Activated T-cell treated with anti-CD3 and anti-CD28 coated beads, Interleukin-2, amount 50 U/mL, for 4 hours (primary cell): ENCODE measurements around the gene ZNF761. TPM values are rescaled to one million over a fixed set of nuclear protein-coding genes. Genes with fewer than 3 reads are reported as not detected.
"Not testable (repeated sequence)": the region's sequence is repeated elsewhere in the genome, so short reads cannot be mapped to it uniquely, and the experiment has no call there.

Experiments
- ATAC-seq, 2 donors: fragments of 200-7000 bp; cut with Tn5 transposase; one replicate each; pipeline ENCODE4 v1.10.0; 2021
- DNase-seq: peaks from one replicate; pipeline ENCODE4 v3.0.0-alpha.2; 2020
- H3K27me3 Mint-ChIP-seq: one replicate; pipeline ENCODE4 v1.8.0; 2021; ENCODE audit warnings: low read depth, mixed read lengths
- H3K36me3 Mint-ChIP-seq: one replicate; pipeline ENCODE4 v1.8.0; 2022; ENCODE audit warnings: mixed read lengths; ENCODE audit not compliant: insufficient read depth
- H3K4me1 Mint-ChIP-seq: one replicate; pipeline ENCODE4 v1.8.0; 2021; ENCODE audit warnings: low read depth, mixed read lengths
- H3K4me3 Mint-ChIP-seq: one replicate; pipeline ENCODE4 v1.8.0; 2021; ENCODE audit warnings: mild to moderate bottlenecking, moderate library complexity, mixed read lengths
- H3K9me3 Mint-ChIP-seq: one replicate; pipeline ENCODE4 v1.8.0; 2021; ENCODE audit warnings: mixed read lengths
- total RNA-seq, 3 donors: library from RNA; stranded (reverse); gene quantifications; one replicate each; pipeline ENCODE4 v1.2.1, GENCODE V29; 2021

ZNF761 gene
- total RNA-seq, result 1 to 10 TPM; 7.8 to 9.0 (median 8.4) TPM

DNA sequence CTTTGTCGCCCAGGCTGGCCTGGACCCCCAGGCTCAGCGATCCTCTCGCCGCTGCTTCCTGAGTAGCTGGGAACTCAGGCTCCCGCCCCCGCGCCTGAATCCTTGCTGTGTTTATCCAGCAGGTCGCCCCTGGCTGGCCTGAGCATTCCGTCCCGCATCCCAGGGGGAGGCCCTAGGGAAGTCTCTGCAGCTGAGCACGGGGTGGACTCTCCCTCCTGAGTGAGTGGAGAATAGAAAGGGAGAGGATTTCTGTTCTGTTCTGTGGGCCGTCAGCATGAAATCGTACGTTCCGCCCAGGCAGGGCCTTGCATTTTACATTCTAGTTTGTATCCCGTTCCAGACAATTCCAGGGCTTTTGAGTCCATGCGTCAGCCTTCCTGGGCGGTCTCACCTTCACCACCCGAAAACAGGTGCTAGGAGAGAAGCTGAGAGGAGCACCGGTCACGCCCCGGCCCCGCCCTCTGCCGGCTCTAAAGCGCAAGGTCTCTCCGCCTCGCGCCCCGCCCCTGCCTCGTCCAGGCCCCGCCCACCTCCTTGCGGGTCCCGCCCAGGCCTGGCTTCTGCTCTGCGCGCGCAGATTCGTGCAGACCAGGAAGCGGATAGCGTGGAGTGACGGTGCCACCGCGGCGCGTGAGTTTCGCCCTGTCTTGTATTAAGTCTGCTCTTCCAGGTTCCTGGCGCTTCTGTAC is at the start of gene ZNF761:
Gene ZNF761, plus strand, starts transcription at position 586 of the 689 bp plus-strand sequence. CDS start 15,285 bp downstream, outside the sequence.
- Mint-ChIP-seq H3K36me3 (peaks cover 31% of the 10 kb centered on the region), H3K27me3 (no peaks in the 10 kb centered on the region), H3K9me3 (peaks cover 6% of the 10 kb centered on the region), H3K4me1 (peaks cover 31% of the 10 kb centered on the region), H3K4me3 (peak within 1 kb of the TSS; percentile 97)
- ATAC-seq (peak; percentile 99 to 100), DNase-seq (peak; percentile 99)

GRCh38 chr19:53388168-53388567 is 43.6 kb upstream of the ZNF761 start:
- no peak overlapping the region for H3K4me3 Mint-ChIP-seq
- no peaks in the 10 kb centered on the region for H3K4me1 Mint-ChIP-seq
- peaks cover 32% of the 10 kb centered on the region for H3K36me3 Mint-ChIP-seq
- peaks cover 41% of the 10 kb centered on the region for H3K9me3 Mint-ChIP-seq
- no peaks in the 10 kb centered on the region for H3K27me3 Mint-ChIP-seq
- DNase-seq, result no peak
- no peak for ATAC-seq

GRCh38 chr19:53388904-53389303 is 42.9 kb upstream of the ZNF761 start:
- H3K4me3 Mint-ChIP-seq, result no peak overlapping the region
- no peaks in the 10 kb centered on the region for H3K4me1 Mint-ChIP-seq
- DNase-seq, result no peak
- H3K36me3 Mint-ChIP-seq, result peaks cover 27% of the 10 kb centered on the region
- H3K9me3 Mint-ChIP-seq, result peaks cover 37% of the 10 kb centered on the region
- no peak for ATAC-seq
- no peaks in the 10 kb centered on the region for H3K27me3 Mint-ChIP-seq

GRCh38 chr19:53389571-53389970 is 42.2 kb upstream of the ZNF761 start:
- H3K4me3 Mint-ChIP-seq, result no peak overlapping the region
- no peaks in the 10 kb centered on the region for H3K27me3 Mint-ChIP-seq
- DNase-seq (no peak), ATAC-seq (no peak)
- peaks cover 35% of the 10 kb centered on the region for H3K9me3 Mint-ChIP-seq
- peaks cover under 1% of the 10 kb centered on the region for H3K4me1 Mint-ChIP-seq
- H3K36me3 Mint-ChIP-seq, result peaks cover 26% of the 10 kb centered on the region

DNA sequence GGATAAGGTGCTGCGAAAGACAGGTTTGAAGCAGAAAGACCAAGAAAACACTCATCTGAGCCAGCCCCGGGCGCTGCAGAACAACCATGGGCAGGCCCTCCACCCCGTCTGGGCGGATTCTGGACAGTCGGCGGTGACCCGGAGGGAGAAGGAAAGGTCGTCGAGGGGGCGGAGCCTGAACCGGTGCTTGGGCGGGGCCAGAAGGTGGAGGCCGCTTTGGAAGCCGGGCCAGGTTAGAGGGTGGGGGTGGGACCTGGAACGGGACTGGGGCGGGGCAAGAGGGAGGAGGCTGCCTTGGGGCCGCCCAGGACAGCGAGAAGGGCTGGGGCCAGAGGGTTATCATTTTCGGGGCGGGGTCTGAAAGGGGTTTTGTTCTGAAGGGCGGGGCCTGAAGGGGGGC is 41.8 kb upstream of the ZNF761 start:
- DNase-seq (no peak), ATAC-seq (no peak)
- Mint-ChIP-seq H3K36me3 (peaks cover 22% of the 10 kb centered on the region), H3K9me3 (peaks cover 31% of the 10 kb centered on the region), H3K4me1 (peaks cover 4% of the 10 kb centered on the region), H3K4me3 (no peak overlapping the region), H3K27me3 (no peaks in the 10 kb centered on the region)

- Mint-ChIP-seq H3K4me3 (peak overlapping the region; percentile 97), H3K27me3 (no peaks in the 10 kb centered on the region), H3K4me1 (peaks cover 30% of the 10 kb centered on the region), H3K9me3 (peaks cover 7% of the 10 kb centered on the region), H3K36me3 (peaks cover 14% of the 10 kb centered on the region)
- ATAC-seq, result no peak
- no peak for DNase-seq
Observed at GRCh38 chr19:53394522-53394973, 37.2 kb upstream of the ZNF761 start.

- DNase-seq (peak; percentile 98), ATAC-seq (peak; percentile 98 to 99)
- H3K4me3 Mint-ChIP-seq, result peak within 1 kb of the TSS; percentile 97
- H3K36me3 Mint-ChIP-seq, result peaks cover 15% of the 10 kb centered on the region
- H3K9me3 Mint-ChIP-seq, result peaks cover 6% of the 10 kb centered on the region
- peaks cover 30% of the 10 kb centered on the region for H3K4me1 Mint-ChIP-seq
- H3K27me3 Mint-ChIP-seq, result no peaks in the 10 kb centered on the region
Observed at GRCh38 chr19:53394974-53395839, 36.6 kb upstream of the ZNF761 start, which contains the start of gene ZNF765. Gene ZNF765, plus strand, starts transcription at chr19:53395149. Its CDS starts 2,867 bp downstream, at chr19:53398016.

DNA sequence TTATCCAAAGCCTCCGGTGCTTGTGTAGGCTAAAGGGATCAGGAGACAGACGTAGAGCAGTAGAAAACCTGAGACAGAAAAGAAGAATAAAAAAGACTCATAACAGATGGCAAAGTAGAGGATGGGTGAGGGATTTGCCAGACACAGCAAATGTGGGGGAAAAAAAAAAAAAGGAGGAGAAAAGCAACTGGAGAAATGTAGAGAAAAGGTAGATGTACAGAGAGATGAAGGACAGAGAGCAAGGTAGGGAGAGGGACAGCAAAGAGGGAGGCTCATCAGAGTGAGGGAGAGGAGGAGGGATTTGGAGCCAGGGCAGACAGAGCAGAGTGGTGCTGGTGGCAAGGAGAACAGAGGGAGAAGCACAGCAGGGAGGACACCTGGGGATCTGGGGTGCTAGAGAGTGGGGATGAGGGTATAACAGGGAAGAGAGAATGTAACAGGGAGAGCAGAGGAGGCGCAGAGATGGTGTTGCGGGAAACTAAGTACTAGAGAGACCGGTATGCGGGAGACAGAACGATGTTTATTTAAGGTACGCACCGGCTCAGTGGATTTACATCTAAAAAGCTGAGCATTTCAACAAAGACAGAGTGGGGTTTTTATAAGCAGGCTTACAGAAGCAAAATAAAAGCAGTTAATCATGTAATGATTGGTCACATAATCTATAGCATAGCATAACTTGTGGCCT is 35.8 kb upstream of the ZNF761 start:
- not testable (repeated sequence) for H3K27me3 Mint-ChIP-seq, ATAC-seq, H3K9me3 Mint-ChIP-seq, DNase-seq
- H3K4me1 Mint-ChIP-seq, result peaks cover 30% of the 10 kb centered on the region
- peaks cover 21% of the 10 kb centered on the region for H3K36me3 Mint-ChIP-seq
- H3K4me3 Mint-ChIP-seq, result peak overlapping the region; percentile 97

- no peaks in the 10 kb centered on the region for H3K27me3 Mint-ChIP-seq
- peak overlapping the region; percentile 97 for H3K4me3 Mint-ChIP-seq
- ATAC-seq (no peak), DNase-seq (no peak)
- peaks cover 25% of the 10 kb centered on the region for H3K36me3 Mint-ChIP-seq
- peaks cover 8% of the 10 kb centered on the region for H3K9me3 Mint-ChIP-seq
- H3K4me1 Mint-ChIP-seq, result peaks cover 30% of the 10 kb centered on the region
Observed at GRCh38 chr19:53396525-53396868, 35.3 kb upstream of the ZNF761 start.

- ATAC-seq, H3K27me3 Mint-ChIP-seq, H3K4me3 Mint-ChIP-seq, H3K9me3 Mint-ChIP-seq, DNase-seq: not testable (repeated sequence)
- Mint-ChIP-seq H3K36me3 (peaks cover 39% of the 10 kb centered on the region), H3K4me1 (peaks cover 30% of the 10 kb centered on the region)
Observed at GRCh38 chr19:53397918-53398317, 33.9 kb upstream of the ZNF761 start.

DNA sequence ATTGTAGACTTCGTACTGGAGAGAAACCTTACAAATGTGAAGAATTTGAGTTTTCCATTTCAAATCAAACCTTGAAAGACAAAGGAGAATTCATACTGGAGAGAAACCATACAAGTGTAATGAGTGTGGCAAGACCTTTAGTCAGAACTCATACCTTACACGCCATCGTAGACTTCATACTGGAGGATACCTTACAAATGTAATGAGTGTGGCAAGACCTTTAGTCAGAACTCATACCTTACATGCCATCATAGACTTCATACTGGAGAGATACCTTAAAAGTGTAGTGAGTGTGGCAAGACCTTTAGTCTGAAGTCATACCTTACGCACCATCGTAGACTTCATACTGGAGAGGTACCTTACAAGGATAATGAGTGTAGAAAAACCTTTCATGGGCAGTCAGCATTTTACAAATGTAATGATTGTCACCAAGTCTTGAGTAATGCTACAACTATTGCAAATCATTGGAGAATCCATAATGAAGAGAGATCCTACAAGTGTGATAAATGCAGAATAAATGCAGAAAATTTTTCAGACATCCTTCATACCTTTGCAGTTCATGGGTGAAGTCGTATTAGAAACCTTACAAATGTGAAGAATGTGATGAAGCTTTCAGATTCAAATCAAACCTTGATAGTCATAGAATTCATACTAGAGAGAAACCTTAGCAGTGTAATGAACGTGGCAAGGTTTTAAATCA is 22.1 kb upstream of the ZNF761 start:
- no peaks in the 10 kb centered on the region for H3K4me1 Mint-ChIP-seq
- no peak overlapping the region for H3K4me3 Mint-ChIP-seq
- DNase-seq (no peak), ATAC-seq (no peak)
- no peaks in the 10 kb centered on the region for H3K27me3 Mint-ChIP-seq
- peaks cover 55% of the 10 kb centered on the region for H3K9me3 Mint-ChIP-seq
- H3K36me3 Mint-ChIP-seq, result peaks cover 61% of the 10 kb centered on the region

- not testable (repeated sequence) for ATAC-seq, H3K4me3 Mint-ChIP-seq, H3K27me3 Mint-ChIP-seq, H3K36me3 Mint-ChIP-seq, DNase-seq, H3K4me1 Mint-ChIP-seq
- peaks cover 19% of the 10 kb centered on the region for H3K9me3 Mint-ChIP-seq
Observed at GRCh38 chr19:53420520-53421315, 11.1 kb upstream of the ZNF761 start.

DNA sequence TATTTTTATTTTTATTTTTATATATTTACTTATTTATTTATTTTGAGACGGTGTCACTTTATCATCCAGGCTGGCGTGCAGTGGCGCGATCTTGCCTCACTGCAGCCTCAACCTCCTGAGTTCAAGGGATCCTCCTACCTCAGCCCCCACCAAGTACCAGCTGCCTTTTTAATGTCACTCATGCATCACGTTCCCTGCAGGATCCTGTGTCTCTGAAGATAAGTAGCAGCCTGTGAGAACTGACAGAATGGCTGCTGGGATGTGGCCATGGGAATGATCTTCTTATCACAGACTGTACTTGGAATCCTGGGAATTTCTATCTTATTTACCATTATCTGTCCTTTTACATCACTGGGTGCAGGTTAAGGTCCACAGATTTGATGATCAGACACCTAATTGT is 9.2 kb upstream of the ZNF761 start:
- ATAC-seq (no peak), DNase-seq (no peak)
- Mint-ChIP-seq H3K36me3 (no peaks in the 10 kb centered on the region), H3K27me3 (no peaks in the 10 kb centered on the region), H3K4me3 (no peak overlapping the region), H3K4me1 (peaks cover 3% of the 10 kb centered on the region), H3K9me3 (peaks cover 8% of the 10 kb centered on the region)
